Hepatocyte (in vitro differentiated cells): Measurements from ENCODE around the gene ROBO1.

Experiments
- CTCF ChIP-seq: fragments of 200-600 bp; sonication (generic); IDR thresholded peaks from 2 replicates; pipeline ENCODE4 v1.5.1; 2016; ENCODE audit warnings: antibody characterized with exemption, mild to moderate bottlenecking; ENCODE audit not compliant: poor library complexity
- EZH2 ChIP-seq: fragments of 200-600 bp; sonication (generic); IDR thresholded peaks from 2 replicates; pipeline ENCODE4 v1.6.1; 2016; ENCODE audit warnings: antibody characterized with exemption, mild to moderate bottlenecking, borderline replicate concordance

GRCh38 chr3:78868570-78868969 lies 899.2 kb downstream of the ROBO1 start:
- TF ChIP-seq CTCF (no peak), EZH2 (no peak)
